Stimulated activated CD8-positive, alpha-beta memory T cell treated with anti-CD3 and anti-CD28 coated beads, Interleukin-7, amount 100 ng/mL, for 1 hour (primary cell): Measurements from ENCODE around the gene FOXI3.
"Not testable (repeated sequence)": the region's sequence is repeated elsewhere in the genome, so short reads cannot be mapped to it uniquely, and the experiment has no call there.

Experiments
- DNase-seq, 2 donors: peaks; one replicate each; pipeline ENCODE4 v3.0.0-alpha.2; 2020; ENCODE audit warnings: low read depth in 2 of 2

The FOXI3 gene

GRCh38 chr2:88442061-88442460 is 10.4 kb downstream of the FOXI3 start:
- no peak for DNase-seq

GRCh38 chr2:88437010-88437409 is 15.5 kb downstream of the FOXI3 start:
- DNase-seq, result no peak

- DNase-seq, result no peak
Observed at GRCh38 chr2:88429929-88430328, 22.6 kb downstream of the FOXI3 start.

- no peak for DNase-seq
Observed at GRCh38 chr2:88423733-88424132, 28.8 kb downstream of the FOXI3 start.

- DNase-seq, result not testable (repeated sequence)
Observed at GRCh38 chr2:88419051-88419450, 33.4 kb downstream of the FOXI3 start.

GRCh38 chr2:88416016-88416663 is 36.4 kb downstream of the FOXI3 start:
- no peak for DNase-seq

- DNase-seq, result not testable (repeated sequence)
Observed at GRCh38 chr2:88408870-88409269, 43.6 kb downstream of the FOXI3 start.

GRCh38 chr2:88400037-88400767 is 52.3 kb downstream of the FOXI3 start:
- no peak for DNase-seq

GRCh38 chr2:88398180-88398579 is 54.3 kb downstream of the FOXI3 start:
- no peak for DNase-seq
